ENCODE measurements around the gene CDKAL1.

- TF ChIP-seq POLR2A (IDR thresholded peaks at IDR 0.05) = no peak
- no peak for TF ChIP-seq CTCF (IDR thresholded peaks at IDR 0.05)
- no peak for TF ChIP-seq POLR2AphosphoS5 (IDR thresholded peaks at IDR 0.05; ENCODE audit: insufficient read depth in 1 of 2, low read depth in 1 of 2)
These were observed 377.5 kb downstream of the CDKAL1 start for GRCh38 chr6:20911712-20912111.

Measured in vagina (tissue), 2 donors.